NK-92 treated with Interleukin-12 subunit alpha and Interleukin-12 subunit beta, amount 100 ng/mL, for 24 hours (cell line): ENCODE measurements around the gene ADAM12.
"Not testable (repeated sequence)": the region's sequence is repeated elsewhere in the genome, so short reads cannot be mapped to it uniquely, and the experiment has no call there.

Experiments
- DNase-seq: peaks from one replicate; lab custom pipeline; 2025; lab: John Stamatoyannopoulos, UW

ADAM12 gene

DNA sequence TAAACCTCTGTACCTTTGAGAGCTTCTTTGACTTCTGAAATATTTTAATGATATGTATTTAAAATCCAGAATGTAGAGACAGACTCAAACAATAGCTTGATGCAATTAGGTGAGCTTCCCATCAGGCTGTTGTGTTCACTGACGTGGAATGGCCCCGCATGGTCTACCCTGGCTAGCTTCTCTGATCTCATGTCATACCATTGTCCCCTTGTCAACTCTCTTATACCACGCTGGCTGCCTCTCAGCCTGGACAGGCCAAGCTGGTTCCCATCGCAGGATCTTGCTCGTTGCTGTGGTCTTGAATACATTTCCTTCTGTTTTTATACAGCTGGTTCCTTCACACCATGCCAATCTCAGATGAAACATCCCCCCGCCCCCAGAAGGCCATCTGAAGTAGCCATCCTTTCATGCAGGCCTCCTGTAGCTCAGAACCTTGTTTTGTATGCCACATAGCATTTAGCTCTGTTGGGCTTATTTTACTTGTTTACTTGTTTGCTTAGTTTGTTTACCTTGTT lies 407.7 kb downstream of the ADAM12 start:
- DNase-seq = no peak

DNA sequence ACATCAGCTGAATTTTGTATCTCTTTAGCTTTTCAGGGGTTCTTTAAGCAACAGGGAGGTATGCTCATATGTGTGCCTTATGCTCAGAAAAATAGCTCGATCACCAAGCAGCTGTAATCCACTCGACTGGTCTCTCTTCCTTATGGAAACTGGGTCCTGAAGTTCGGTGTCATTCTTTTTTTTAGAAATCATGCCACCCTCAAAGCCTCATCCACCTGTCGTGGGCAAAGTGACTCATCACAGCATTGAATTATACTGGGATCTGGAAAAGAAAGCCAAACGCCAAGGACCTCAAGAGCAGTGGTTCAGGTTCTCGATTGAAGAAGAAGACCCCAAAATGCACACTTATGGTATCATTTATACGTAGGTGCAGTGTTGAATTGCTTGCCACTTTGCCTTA lies 408.3 kb downstream of the ADAM12 start:
- DNase-seq = no peak

DNA sequence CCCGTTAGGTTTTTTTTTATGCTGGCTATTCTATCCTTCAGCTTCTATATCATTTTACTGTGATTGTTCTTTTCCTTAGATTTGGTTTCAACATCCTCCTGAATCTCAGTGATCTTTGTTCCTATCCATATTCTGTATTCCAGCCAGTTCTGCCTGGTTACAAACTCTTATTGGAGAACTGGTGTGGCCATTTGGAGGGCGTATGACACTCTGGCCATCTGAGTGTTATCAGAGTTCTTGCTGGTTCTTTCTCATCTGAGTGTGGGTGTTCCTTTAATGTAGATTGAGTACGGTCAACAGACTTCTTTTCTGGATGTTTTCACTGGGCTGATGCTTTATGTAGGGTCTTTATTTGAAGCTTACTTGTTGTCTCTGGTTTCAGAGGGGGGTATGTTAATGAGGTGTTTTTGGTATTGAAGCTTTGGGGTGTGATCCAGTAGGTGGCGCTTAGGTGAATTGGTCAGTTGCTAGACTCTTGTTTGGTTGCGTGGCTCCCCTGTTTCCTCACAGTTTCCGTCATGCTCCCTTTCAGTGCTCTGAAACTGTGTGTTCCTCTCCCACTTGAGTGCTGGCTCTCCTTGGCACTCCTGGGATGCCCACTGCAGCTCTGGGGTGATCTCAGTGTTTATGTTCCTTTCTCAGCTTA lies 411.2 kb downstream of the ADAM12 start:
- DNase-seq = no peak

DNA sequence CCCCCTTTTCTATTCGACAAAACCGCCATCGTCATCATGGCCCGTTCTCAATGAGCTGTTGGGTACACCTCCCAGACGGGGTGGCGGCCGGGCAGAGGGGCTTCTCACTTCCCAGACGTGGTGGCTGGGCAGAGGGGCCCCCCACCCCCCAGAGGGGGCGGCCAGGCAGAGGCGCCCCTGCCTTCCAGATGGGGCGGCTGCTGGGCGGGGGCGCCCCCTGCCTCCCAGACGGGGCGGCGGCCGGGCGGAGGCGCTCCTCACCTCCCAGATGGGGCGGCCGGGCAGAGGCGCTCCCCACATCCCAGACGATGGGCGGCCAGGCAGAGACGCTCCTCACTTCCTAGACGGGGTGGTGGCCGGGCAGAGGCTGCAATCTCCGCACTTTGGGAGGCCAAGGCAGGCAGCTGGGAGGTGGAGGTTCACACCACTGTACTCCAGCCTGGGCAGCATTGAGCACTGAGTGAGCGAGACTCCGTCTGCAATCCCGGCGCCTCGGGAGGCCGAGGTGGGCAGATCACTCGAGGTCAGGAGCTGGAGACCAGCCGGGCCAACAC lies 418.1 kb downstream of the ADAM12 start:
- DNase-seq = not testable (repeated sequence)

DNA sequence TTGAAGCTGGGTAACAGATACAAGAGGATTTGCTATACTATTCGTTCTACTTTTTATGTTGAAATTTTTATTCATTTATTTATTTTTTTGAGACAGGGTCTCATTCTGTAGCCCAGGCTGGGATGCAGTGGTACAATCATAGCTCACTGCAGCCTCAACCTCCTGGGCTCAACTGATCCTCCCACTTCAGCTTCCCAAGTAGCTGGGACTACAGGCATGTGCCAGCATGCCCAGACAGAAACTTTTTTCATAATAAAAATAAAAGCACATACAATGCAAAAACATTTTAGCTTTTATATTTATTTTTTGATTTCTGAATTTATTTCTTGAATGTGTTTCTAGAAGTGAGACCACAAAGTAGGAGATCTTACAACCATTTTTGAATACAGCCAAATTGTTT lies 420.7 kb downstream of the ADAM12 start:
- DNase-seq = no peak

DNA sequence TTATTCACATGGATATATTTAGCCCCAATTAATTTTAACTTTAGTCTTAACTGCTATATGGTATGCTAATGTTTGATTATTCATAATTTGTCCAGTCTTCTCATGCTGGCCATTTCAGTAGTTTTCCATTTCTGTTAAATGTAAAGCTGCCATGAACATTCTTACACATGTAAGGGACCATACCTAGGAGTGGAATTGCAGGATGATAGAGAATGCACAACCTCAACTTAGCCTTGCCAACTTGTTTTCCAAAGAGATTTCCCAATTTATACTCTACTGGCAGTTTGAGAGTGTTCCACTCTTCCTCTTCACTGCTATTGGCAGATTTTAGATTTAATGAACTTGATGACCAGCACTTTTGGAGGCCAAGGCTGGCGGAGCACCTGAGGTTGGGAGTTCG lies 423.7 kb downstream of the ADAM12 start:
- no peak for DNase-seq
